Psoas muscle (tissue), 8 donors: ENCODE measurements around the gene PKNOX2. TPM values are rescaled to one million over a fixed set of nuclear protein-coding genes. Genes with fewer than 3 reads are reported as not detected.

ENCODE experiments used
- ATAC-seq, 4 donors: fragments of 200-7000 bp; cut with Tn5 transposase; one replicate each; pipeline ENCODE4 v1.9.1; 2020; ENCODE audit warnings: moderate library complexity in 3 of 4, mild to moderate bottlenecking in 2 of 4
- DNase-seq, 2 donors: peaks; one replicate each; pipeline ENCODE4 v3.0.0-alpha.2; 2020
- H3K27ac ChIP-seq: fragments of 200-600 bp; one replicate; pipeline ENCODE4 v1.8.0; 2022
- H3K27me3 ChIP-seq, 3 donors: fragments of 200-600 bp in 1 of 3; one replicate each; pipeline versions ENCODE4 v1.6.1 to v1.8.0; 2013 to 2022; ENCODE audit warnings: low read length in 2 of 3, mild to moderate bottlenecking in 2 of 3, moderate library complexity in 1 of 3; ENCODE audit not compliant: insufficient read depth in 3 of 3
- H3K36me3 ChIP-seq, 2 donors: fragments of 200-600 bp in 1 of 2; one replicate each; pipeline versions ENCODE4 v1.6.1 to v1.8.0; 2013 to 2022; ENCODE audit warnings: low read depth in 1 of 2, mild to moderate bottlenecking in 1 of 2, moderate library complexity in 1 of 2; ENCODE audit not compliant: insufficient read depth in 1 of 2
- H3K4me1 ChIP-seq: fragments of 200-600 bp; one replicate; pipeline ENCODE4 v1.8.0; 2022
- H3K4me3 ChIP-seq: fragments of 200-600 bp; one replicate; pipeline ENCODE4 v1.8.0; 2022; ENCODE audit warnings: mild to moderate bottlenecking
- H3K9me3 ChIP-seq: fragments of 200-600 bp; one replicate; pipeline ENCODE4 v1.8.0; 2022
- CTCF ChIP-seq: fragments of 200-600 bp; IDR thresholded peaks from one replicate; pipeline ENCODE4 v1.8.0; 2022; ENCODE audit warnings: antibody characterized with exemption
- whole genome bisulfite sequencing, 3 donors: extraction: QIAGEN DNeasy Blood & Tissue Kit; methylation state at CpG; one replicate each; pipeline versions ENCODE4 v1.1.6 to v1.1.7; 2013; 5-methylcytosine and 5-hydroxymethylcytosine counted together
- intact Hi-C, 2 donors: fragments of 100-400 bp; cut with DNase I; formaldehyde crosslinking; loops; one replicate each; pipeline versions ENCODE4 v1.11.0 to v1.14.2; 2022
- polyA plus RNA-seq, 3 donors: library from polyadenylated mRNA; stranded (reverse); fragments of 200-250 nt; gene quantifications; one replicate each; pipeline ENCODE4 v1.2.3, GENCODE V29; 2013
- total RNA-seq, 4 donors: library from RNA; stranded (reverse); fragmentation: NEBNext Ultra II Directional in 2 of 4; extraction: Animal tissue kit (Norgen Biotek cat#: 25700) in 2 of 4; gene quantifications; one replicate each; pipeline versions ENCODE4 v1.2.1 to v1.2.4, GENCODE V29; 2021 to 2023
- donor health status: healthy with polysubstance abuse.
- donor health status: DM: no; HTN: no; CAD: no; lungs with moderate emphysema.
- donor health status: Bipolar disorder and iron deficiency.
- donor health status: healthy.
- donor health status: DM: yes; HTN: yes; CAD: no.
- donor health status: DM: no; HTN: no; CAD: no.
- donor health status: DM: no; HTN: no; CAD: no.
- donor health status: DM: yes; HTN: yes; CAD: no.

The PKNOX2 gene
- total and polyA plus RNA-seq, 7 donors: 1.8 to 30.5 (median 14.5) TPM

GRCh38 chr11:125157953-125158680, 6.4 kb upstream of the PKNOX2 start:
- intact Hi-C loops: no loop called here
- H3K27me3 ChIP-seq: no peaks in the 10 kb centered on the region
- no peaks in the 10 kb centered on the region for H3K36me3 ChIP-seq
- no peak overlapping the region for H3K4me3 ChIP-seq
- no peaks in the 10 kb centered on the region for H3K9me3 ChIP-seq
- no peaks in the 10 kb centered on the region for H3K4me1 ChIP-seq
- TF ChIP-seq CTCF: no peak
- WGBS, 3 donors: 84 to 87% (median 85%) methylated on average over 10 of the region's 10 CpGs
- ATAC-seq (no peak), DNase-seq (no peak)
- no peak overlapping the region for H3K27ac ChIP-seq

GRCh38 chr11:125162743-125163142, 1.8 kb upstream of the PKNOX2 start:
- DNase-seq (no peak), ATAC-seq (no peak)
- intact Hi-C loops: loop anchor here in 1 of 2 donors (2.0 kb wide), 1 partner anchor 270 kb away; no protein-coding TSS in a partner anchor
- Histone ChIP-seq H3K4me1 (peaks cover 14% of the 10 kb centered on the region), H3K27ac (no peak overlapping the region), H3K36me3 (no peaks in the 10 kb centered on the region), H3K4me3 (no peak overlapping the region), H3K27me3 (no peaks in the 10 kb centered on the region), H3K9me3 (no peaks in the 10 kb centered on the region)
- WGBS, 3 donors: 64 to 83% (median 70%) methylated on average over 4 of the region's 4 CpGs
- TF ChIP-seq CTCF: no peak

DNA sequence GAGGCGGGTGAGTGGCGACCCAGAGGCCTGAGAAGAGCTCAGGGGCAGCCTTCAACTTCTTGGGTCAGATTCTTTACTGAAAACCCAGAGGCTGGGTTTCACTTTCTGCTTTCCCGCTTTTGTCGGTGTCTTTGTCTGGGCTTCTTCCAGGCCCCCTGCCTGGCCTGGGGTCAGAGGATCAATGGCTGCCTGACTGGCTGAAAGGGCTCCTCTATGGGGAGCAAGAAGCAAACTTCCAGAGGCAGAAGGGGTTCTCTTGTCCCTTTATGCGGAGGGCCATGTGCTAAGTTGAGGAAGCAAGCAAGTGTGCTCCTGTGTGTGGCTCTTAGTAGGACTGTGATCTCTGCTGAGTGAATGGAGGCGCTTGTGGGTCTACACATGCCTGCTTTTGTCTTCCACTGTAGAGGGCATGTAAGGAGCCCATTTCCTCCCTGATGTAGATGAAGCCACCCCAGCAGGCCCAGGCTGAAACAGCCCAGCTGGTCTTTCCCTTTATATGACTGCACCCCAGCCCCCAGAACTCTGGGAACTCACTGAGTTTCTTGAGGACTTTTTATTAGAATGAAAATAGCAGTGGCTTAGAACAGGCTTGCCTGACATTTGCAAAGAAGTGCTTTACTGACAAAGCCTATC, 1.0 kb upstream of the PKNOX2 start:
- Histone ChIP-seq H3K4me1 (peaks cover 22% of the 10 kb centered on the region), H3K4me3 (no peak overlapping the region), H3K9me3 (no peaks in the 10 kb centered on the region), H3K27me3 (no peaks in the 10 kb centered on the region), H3K27ac (no peak overlapping the region), H3K36me3 (no peaks in the 10 kb centered on the region)
- intact Hi-C loops: loop anchor here (2.0 kb wide), 5 partner anchors 59 to 269 kb away; no protein-coding TSS in a partner anchor
- no peak for TF ChIP-seq CTCF
- WGBS, 3 donors: 90 to 95% (median 91%) methylated on average over 6 of the region's 6 CpGs
- DNase-seq (no peak), ATAC-seq (no peak)

GRCh38 chr11:125164091-125164421, 495 bp upstream of the PKNOX2 start:
- no peak for TF ChIP-seq CTCF
- no peaks in the 10 kb centered on the region for H3K27me3 ChIP-seq
- no peaks in the 10 kb centered on the region for H3K36me3 ChIP-seq
- 13 to 28% (median 17%) methylated on average over 8 of the region's 8 CpGs for WGBS, 3 donors
- ATAC-seq (no peak), DNase-seq (no peak)
- H3K9me3 ChIP-seq: no peaks in the 10 kb centered on the region
- H3K4me3 ChIP-seq: peak overlapping the region; percentile 84
- intact Hi-C loops: loop anchor here (2.0 kb wide), 4 partner anchors 59 to 241 kb away; no protein-coding TSS in a partner anchor
- peak overlapping the region; percentile 89 for H3K27ac ChIP-seq
- peaks cover 27% of the 10 kb centered on the region for H3K4me1 ChIP-seq
